ENCODE measurements around the gene EIF4EBP3.

- no peak for TF ChIP-seq CTCF (IDR thresholded peaks at IDR 0.05)
- TF ChIP-seq POLR2A (IDR thresholded peaks at IDR 0.05): no peak
Measured at GRCh38 chr5:140546851-140547507, 483 bp upstream of the EIF4EBP3 start.
